GM18861 (cell line): ENCODE measurements around the gene GARIN5A.
"Not testable (repeated sequence)": the region's sequence is repeated elsewhere in the genome, so short reads cannot be mapped to it uniquely, and the experiment has no call there.

Experiments
- ATAC-seq: cut with Tn5 transposase; IDR thresholded peaks from one replicate; pipeline ENCODE4 v1.9.1; 2021; ENCODE audit not compliant: unreplicated experiment

Gene GARIN5A

GRCh38 chr19:50465986-50466705 is 10.5 kb downstream of the GARIN5A start:
- no peak for ATAC-seq

- ATAC-seq: no peak
These were observed 11.6 kb downstream of the GARIN5A start for GRCh38 chr19:50465000-50465399.

GRCh38 chr19:50464348-50464747 is 12.3 kb downstream of the GARIN5A start:
- no peak for ATAC-seq

GRCh38 chr19:50462970-50463369 is 13.7 kb downstream of the GARIN5A start:
- no peak for ATAC-seq

- no peak for ATAC-seq
These were observed 15.4 kb downstream of the GARIN5A start for GRCh38 chr19:50461066-50461875.

- peak; percentile 70 for ATAC-seq
These were observed 16.4 kb downstream of the GARIN5A start for GRCh38 chr19:50460161-50460765.

- no peak for ATAC-seq
These were observed 17.0 kb downstream of the GARIN5A start for GRCh38 chr19:50459638-50460037.

GRCh38 chr19:50459067-50459456 is 17.6 kb downstream of the GARIN5A start:
- no peak for ATAC-seq

- no peak for ATAC-seq
These were observed 18.1 kb downstream of the GARIN5A start for GRCh38 chr19:50458396-50459066.

- no peak for ATAC-seq
These were observed 19.3 kb downstream of the GARIN5A start for GRCh38 chr19:50457300-50457699.

GRCh38 chr19:50455992-50456391 is 20.7 kb downstream of the GARIN5A start:
- ATAC-seq: no peak

- no peak for ATAC-seq
These were observed 23.4 kb downstream of the GARIN5A start for GRCh38 chr19:50453243-50453642.

GRCh38 chr19:50451223-50451534 is 25.5 kb downstream of the GARIN5A start:
- ATAC-seq: no peak

GRCh38 chr19:50450369-50451222 is 26.1 kb downstream of the GARIN5A start:
- ATAC-seq: no peak

GRCh38 chr19:50449236-50449899 is 27.3 kb downstream of the GARIN5A start:
- no peak for ATAC-seq

- ATAC-seq: no peak
These were observed 28.9 kb downstream of the GARIN5A start for GRCh38 chr19:50447750-50448149.

GRCh38 chr19:50447053-50447452 is 29.6 kb downstream of the GARIN5A start:
- ATAC-seq: no peak

GRCh38 chr19:50444059-50444458 is 32.6 kb downstream of the GARIN5A start:
- no peak for ATAC-seq

- ATAC-seq: not testable (repeated sequence)
These were observed 37.5 kb downstream of the GARIN5A start for GRCh38 chr19:50439130-50439529.

- ATAC-seq: no peak
These were observed 38.7 kb downstream of the GARIN5A start for GRCh38 chr19:50437862-50438449.
